HG03066 (cell line): Measurements from ENCODE around the gene NFATC1.

Experiments
- ATAC-seq: cut with Tn5 transposase; IDR thresholded peaks from one replicate; pipeline ENCODE4 v1.9.1; 2021; ENCODE audit warnings: low read depth; ENCODE audit not compliant: unreplicated experiment

The NFATC1 gene

DNA sequence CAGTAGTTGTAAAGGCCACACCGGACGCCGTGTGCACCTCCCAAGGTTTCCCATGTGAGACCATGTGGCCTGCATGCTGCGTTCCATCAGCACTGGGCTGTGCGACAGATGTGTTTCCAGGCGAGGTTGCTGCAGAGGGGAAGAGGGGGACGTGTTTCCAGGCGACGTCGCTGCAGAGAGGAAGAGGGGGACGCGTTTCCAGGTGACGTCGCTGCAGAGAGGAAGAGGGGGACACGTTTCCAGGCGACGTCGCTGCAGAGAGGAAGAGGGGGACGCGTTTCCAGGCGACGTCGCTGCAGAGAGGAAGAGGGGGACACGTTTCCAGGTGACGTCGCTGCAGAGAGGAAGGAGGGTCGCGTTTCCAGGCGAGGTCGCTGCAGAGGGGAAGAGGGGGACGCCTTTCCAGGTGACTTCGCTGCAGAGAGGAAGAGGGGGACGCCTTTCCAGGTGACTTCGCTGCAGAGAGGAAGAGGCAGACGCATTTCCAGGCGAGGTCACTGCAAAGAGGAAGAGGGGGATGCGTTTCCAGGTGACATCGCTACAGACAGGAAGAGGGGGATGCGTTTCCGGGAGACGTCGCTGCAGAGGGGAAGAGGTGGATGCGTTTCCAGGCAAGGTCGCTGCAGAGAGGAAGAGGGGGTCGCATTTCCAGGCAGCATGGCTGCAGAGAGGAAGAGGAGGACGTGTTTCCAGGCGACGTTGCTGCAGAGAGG is 24.5 kb downstream of the NFATC1 start:
- no peak for ATAC-seq

- ATAC-seq = no peak
These were observed 25.6 kb downstream of the NFATC1 start for GRCh38 chr18:79421275-79421857.

GRCh38 chr18:79422022-79422782 is 26.5 kb downstream of the NFATC1 start:
- ATAC-seq = peak; percentile 69

GRCh38 chr18:79422783-79423165 is 27.0 kb downstream of the NFATC1 start:
- no peak for ATAC-seq

- ATAC-seq = no peak
These were observed 27.7 kb downstream of the NFATC1 start for GRCh38 chr18:79423211-79424007.

- ATAC-seq = no peak
These were observed 28.4 kb downstream of the NFATC1 start for GRCh38 chr18:79424008-79424565.

DNA sequence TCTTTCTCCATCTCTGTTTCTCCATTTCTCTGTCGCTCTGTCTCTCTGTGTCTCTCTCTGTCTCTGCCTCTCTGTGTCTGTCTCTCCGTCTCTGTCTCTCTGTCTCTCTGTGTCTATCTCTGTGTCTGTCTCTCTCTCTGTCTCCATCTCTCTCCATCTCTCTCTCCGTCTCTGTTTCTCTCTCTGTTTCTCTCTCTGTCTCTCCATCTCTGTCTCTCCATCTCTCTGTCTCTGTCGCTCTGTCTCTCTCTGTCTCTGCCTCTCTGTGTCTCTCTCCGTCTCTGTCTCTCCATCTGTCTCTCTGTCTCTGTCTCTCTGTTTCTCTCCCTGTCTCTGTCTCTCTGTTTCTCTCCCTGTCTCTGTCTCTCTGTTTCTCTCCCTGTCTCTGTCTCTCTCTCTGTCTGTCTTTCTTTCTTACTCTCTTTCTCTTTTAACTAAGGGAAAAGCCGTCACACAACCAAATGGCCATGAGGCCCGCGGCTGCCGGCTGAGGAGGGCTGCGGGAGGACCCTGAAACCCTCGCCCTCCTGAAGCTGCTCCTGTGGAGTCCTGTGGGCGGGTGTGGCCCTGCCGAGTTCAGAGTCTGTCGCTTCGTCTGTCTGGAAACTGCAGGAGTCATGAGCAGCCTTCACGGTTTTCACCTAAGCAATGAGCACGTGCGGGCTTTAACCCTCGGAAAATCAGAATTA is 29.3 kb downstream of the NFATC1 start:
- ATAC-seq = no peak

- ATAC-seq = no peak
These were observed 29.8 kb downstream of the NFATC1 start for GRCh38 chr18:79425569-79425886.

DNA sequence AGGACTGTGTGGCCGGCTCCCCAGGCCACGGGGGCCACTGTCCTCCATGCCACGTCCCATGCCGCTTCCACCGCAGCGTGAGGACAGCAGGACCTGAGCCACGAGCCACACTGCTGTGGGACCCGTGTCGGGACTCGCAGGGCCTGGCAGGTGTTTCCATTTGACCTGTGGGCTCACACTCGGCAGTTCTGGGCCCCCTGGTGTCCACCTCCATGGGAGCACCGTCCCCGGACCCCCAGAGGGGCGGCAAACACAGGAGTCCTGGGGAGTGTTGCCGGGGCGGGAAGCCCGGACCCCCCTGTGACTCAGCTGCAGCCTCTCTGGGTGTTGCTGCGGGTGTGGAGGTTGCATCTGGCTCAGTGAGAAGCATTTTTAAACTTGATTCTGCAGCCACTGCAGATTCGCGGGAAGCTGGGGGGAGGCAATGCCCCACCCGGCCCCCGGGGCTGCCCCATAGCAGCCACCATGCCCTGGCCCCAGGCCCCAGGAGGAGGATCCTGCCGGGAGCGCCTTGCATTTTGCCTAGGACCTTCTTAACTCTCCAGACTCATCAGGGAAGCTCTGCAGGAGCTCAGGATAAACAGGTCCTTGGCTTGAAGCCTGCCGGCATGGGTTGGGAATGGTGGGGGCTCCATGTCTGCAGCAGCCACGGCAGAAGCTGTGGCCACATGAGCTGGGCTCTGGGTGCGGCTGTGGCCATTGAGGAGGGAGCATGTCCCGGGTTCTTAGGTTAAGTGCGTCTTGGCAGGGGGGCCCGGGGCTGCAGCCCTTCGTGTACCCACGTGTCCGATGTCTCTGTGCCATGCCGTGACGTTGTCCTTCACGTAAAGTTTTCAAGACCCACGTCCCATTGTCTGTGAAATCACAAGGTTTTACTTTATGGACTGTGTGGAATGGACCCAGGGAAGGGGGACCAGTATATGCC is 30.9 kb downstream of the NFATC1 start:
- no peak for ATAC-seq

GRCh38 chr18:79427368-79428225 is 31.9 kb downstream of the NFATC1 start:
- ATAC-seq = no peak

- ATAC-seq = no peak
These were observed 32.6 kb downstream of the NFATC1 start for GRCh38 chr18:79428287-79428686.

DNA sequence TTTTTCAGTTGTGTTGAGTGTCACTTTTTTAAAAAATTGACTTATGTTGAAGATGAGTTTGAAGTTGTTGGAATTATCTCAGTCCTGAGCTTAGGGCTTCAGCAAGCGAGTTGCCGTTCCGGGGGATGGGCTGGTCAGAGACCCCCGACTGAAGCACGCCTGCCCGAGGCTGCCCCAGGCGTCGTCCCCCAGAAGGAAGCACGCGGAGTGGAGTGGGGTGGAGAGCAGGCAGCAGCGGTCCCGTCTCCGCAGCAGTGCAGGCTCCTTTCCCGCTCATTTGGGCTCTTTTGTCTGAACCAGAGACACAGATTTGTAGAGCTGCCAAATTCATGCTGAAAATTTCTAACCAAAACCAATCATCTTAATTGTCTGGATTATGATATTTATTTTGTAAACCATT is 33.7 kb downstream of the NFATC1 start:
- ATAC-seq = no peak

DNA sequence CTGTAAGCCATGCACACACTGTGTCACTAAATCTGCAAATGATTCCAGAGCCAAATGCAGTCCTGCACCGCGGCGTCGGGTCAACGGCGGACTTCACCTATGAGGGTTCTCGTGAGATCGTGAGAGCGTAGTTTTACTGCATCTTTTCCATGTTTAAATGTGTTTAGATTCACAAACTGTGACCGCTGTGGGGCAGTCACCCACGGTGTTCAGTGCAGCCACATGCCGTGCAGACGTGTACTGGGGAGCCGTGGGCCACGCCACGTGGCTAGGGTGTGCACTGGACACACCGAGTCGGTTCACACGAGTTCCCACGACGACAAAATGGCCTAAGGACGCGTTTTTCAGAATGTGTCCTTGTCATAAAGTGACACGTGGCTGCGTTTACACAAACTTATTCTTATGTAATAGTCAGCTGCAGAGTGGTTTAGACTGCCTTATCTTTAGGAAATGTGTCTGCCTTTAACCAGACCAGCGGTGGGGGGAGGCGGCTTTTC is 34.1 kb downstream of the NFATC1 start:
- ATAC-seq = no peak

DNA sequence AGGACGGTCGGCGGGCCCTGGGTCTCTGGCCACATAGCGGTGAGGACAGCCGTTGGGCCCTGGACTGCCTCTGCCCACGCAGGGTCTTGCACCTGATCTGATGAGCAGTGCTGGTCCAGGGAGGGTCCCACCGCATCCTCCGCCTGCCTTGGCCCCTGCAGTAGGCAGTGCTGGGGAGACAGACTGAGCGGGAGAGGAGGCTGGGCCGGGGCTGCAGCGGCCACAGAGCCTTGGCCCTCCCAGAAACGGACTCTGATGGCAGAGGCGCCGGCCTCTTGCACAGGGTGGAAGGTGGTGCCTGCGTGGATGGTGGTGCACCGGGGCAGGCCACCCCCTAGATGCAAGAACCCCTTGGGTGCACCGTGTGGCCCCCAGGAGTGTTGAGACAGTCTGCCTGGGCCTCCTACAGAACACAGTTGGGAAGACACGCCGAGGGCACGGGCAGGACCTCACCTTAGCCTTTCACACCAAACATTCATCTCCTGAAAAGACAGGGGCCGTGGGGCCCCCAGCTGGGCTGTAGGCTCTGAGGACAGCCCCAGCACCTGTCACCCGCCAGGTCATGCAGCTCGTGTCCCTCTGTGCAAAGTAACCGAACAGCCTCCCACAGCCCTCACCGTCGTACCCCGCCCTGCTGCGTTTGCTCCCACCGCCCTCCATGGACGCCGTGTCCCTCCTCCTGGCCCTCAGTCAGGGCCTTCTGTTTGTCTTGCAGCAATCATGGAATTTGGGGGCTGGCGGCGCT is 36.8 kb downstream of the NFATC1 start:
- ATAC-seq = no peak

DNA sequence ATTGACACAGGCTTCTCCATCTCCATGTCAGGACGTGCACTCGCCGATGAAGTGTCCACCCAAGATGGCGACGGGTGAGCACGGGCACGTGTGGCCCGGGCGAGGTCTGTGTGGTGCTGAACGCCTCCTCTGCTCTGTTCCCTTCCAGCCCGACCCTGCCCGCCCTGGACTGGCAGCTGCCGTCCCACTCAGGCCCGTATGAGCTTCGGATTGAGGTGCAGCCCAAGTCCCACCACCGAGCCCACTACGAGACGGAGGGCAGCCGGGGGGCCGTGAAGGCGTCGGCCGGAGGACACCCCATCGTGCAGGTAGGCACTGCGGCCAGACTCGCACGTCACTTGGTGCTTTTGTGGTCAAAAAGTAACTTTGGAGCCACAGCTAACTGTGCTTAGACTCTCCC is 37.7 kb downstream of the NFATC1 start:
- no peak for ATAC-seq

GRCh38 chr18:79434607-79435401 is 39.1 kb downstream of the NFATC1 start:
- no peak for ATAC-seq
